Measurements from ENCODE around the gene MPIG6B.

DNA sequence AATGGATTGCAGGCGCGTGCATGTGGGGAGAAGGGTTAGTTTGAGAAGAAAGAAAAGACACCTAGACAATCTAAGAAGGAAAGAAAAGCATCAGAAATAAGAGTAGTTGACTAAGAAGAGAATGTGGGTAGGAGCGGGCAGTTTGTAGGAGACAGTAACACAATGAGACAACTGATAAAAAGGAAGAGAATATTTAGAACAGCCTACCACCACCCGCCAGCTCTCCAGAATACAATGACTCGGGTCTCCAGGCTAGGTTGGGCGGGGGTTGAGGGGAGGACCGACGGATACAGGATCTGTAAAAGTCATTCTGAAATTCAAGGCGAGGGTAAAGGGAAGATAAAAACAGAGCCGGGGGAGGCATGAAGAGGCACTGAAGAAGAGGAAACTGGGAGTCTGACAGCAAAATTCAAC, 20.8 kb upstream of the MPIG6B start:
- TF ChIP-seq, protein P1, sequence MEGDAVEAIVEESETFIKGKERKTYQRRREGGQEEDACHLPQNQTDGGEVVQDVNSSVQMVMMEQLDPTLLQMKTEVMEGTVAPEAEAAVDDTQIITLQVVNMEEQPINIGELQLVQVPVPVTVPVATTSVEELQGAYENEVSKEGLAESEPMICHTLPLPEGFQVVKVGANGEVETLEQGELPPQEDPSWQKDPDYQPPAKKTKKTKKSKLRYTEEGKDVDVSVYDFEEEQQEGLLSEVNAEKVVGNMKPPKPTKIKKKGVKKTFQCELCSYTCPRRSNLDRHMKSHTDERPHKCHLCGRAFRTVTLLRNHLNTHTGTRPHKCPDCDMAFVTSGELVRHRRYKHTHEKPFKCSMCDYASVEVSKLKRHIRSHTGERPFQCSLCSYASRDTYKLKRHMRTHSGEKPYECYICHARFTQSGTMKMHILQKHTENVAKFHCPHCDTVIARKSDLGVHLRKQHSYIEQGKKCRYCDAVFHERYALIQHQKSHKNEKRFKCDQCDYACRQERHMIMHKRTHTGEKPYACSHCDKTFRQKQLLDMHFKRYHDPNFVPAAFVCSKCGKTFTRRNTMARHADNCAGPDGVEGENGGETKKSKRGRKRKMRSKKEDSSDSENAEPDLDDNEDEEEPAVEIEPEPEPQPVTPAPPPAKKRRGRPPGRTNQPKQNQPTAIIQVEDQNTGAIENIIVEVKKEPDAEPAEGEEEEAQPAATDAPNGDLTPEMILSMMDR (conservative IDR thresholded peaks at IDR 0.05; ENCODE audit: low read length): no peak
- no peak for TF ChIP-seq EZH2phosphoT487 (IDR thresholded peaks at IDR 0.05; ENCODE audit: borderline replicate concordance, low read depth, low read length)
